ENCODE measurements around the gene TFEB.

The TFEB gene

DNA sequence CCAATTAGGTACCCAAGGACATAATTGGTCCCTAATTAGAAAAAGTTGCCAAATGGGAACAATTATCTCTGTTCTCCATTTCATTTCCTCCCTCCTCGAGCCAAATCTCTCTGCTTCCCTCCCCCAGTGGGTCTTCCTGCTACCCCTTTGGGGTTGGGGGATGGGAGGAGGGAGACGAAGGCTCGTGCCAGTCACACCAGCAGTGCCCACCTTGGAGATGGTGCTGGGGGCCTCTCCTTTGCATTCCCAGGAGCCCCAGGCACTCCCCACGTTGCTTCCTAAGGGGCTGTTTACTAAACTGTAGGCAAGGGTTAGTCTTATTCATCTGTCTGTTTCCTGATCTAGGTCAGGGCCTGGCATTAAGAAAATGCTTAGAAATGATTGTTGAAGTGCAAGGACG, 64.0 kb downstream of the TFEB start:
- TF ChIP-seq, protein P1, sequence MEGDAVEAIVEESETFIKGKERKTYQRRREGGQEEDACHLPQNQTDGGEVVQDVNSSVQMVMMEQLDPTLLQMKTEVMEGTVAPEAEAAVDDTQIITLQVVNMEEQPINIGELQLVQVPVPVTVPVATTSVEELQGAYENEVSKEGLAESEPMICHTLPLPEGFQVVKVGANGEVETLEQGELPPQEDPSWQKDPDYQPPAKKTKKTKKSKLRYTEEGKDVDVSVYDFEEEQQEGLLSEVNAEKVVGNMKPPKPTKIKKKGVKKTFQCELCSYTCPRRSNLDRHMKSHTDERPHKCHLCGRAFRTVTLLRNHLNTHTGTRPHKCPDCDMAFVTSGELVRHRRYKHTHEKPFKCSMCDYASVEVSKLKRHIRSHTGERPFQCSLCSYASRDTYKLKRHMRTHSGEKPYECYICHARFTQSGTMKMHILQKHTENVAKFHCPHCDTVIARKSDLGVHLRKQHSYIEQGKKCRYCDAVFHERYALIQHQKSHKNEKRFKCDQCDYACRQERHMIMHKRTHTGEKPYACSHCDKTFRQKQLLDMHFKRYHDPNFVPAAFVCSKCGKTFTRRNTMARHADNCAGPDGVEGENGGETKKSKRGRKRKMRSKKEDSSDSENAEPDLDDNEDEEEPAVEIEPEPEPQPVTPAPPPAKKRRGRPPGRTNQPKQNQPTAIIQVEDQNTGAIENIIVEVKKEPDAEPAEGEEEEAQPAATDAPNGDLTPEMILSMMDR (IDR thresholded peaks at IDR 0.05): no peak

DNA sequence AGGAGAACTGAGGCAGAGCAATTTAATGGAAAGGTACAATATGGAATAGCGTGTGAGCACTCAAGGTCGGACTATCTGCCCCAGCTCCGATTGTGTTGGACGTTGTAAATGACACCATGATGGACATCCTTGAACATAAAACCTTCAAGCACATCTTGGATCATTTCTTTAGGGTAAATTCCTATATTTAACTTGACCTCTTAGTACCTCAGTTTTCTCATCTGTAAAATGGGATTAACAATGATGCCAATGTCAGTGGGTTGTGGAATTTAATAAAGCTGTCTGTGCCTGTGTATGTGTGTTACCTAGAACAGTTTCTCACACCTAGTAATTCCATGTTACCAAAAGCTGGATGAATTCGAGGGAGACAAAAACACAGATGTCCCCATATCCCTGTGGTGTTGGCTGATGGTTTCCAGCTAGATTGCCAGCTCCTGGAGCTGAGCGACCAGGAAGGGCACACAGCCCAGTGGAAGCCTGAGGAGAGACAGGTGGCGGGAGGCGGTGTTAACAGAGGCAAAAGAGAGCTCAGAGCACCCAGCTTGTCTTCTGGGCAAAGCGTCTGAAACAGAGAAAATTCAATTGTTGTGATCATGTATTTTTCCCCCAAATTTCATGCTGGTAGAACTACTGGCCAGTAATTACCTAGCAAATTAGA, 64.6 kb downstream of the TFEB start:
- TF ChIP-seq, protein P1 (IDR thresholded peaks at IDR 0.05): no peak

DNA sequence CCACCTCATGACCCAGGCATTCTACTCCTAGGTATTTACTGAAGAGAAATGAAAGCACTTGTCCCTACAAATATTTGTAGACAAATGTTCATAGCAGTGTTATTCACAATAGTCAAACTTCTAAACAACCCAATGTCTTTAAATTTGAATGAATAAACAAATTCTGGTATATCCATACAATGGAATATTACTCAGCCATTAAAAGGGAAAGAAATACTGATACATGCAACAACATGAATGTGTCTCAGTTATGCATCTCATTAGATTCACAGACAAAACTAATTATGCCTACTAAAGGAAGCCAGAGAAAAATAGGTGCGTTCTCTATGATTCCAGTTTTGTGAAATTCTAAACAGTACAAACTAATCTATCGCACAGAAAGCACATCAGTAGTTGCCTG, 66.4 kb downstream of the TFEB start:
- TF ChIP-seq, protein P1 (IDR thresholded peaks at IDR 0.05): no peak

DNA sequence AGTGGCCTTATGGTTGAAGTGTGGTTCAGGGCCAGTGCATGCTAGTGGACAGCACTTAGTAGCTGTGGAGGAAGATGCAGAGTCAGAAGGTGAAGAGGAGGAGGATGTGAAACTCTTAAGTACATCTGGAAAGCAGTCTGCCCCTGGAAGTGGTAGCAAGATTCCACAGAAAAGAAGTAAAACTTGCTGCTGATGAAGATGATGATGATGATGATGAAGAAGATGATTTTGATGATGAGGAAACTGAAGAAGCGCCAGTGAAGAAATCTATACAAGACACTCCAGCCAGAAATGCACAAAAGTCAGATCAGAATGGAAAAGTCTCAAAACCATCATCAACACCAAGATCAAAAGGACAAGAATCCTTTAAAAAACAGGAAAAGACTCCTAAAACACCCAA, 68.2 kb downstream of the TFEB start:
- TF ChIP-seq, protein P1 (IDR thresholded peaks at IDR 0.05): no peak

DNA sequence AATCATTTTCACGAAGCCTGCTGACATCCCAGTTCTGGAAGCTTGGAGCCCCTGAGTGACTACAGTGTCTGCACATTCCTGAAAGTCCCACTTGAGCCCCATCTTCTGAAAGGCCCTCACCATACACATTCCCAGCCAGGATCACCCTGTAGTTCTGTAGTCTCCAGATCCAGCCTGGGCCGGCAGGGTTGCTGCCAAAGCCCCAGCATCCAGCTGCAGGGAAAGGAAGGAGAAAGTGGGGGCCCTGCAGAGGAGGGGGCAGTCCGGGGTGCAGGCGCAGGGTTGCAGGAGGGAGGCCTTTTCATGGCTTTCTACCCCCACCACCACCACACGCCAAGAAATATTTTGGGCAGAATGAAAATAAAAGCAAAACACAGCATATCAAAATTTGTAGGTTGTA, 71.1 kb downstream of the TFEB start:
- TF ChIP-seq, protein P1 (IDR thresholded peaks at IDR 0.05): no peak

DNA sequence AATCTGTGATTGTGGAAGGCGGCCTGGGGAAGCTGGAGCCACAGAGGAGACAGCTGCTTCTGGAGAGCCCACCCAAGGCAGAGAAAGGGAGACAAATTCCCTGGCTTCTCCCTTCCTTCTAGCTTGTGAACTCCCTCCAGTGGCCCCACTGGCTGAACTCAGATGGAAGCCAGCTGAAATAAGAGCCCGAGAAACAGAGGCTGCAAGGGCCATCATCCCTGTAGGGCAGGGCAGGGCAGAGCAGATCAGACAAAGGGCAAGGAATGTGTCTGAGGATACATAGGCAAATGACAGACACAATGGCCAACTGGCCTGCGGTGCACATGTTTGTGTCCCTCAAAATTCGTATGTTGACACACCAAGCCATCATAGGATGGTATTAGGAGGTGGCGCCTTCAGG, 71.8 kb downstream of the TFEB start:
- TF ChIP-seq, protein P1 (IDR thresholded peaks at IDR 0.05): no peak

DNA sequence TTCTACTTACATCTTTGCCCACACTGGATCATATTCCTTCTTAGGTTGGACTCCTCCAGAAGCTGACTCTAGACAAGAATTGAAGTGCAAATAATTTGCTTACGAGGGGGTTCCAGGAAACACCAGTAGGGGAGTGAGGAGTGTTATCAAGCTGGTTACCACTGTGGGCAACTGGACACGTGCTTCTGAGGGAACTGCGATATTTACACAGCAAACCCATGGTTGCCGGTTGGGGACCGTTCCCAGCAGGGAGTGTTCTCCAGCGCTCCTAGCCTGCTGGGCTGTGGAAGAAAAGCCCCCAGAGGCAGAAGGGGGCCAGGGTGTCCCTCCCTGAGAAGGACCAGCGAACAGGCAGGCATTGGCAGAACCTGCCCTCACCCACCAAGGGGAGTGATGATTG, 75.5 kb downstream of the TFEB start:
- TF ChIP-seq, protein P1 (IDR thresholded peaks at IDR 0.05): no peak

DNA sequence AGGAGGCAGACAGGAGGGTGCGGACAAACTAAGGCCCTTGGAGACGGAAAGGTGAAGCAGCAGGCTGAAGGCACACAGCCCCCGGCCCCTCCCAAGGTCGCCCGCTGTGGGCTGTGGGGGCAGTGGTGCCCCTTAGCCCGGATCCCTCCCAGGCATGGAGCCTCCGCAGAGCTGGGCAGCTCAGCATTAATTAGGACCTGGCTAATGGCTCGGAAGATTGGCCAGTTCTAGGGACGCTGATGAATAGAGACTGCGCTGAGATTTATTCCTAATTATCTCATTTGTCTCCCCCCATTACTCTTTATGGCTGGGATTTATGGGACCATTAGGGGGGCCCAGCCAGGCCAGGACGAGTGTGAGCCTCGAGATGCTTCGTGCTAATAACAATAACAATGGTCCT, 76.8 kb downstream of the TFEB start:
- TF ChIP-seq, protein P1 (IDR thresholded peaks at IDR 0.05): no peak

Data from LNCAP (cell line).